HG03521 (cell line): ENCODE results near the gene C1QTNF1.

Experiments used
- ATAC-seq: cut with Tn5 transposase; IDR thresholded peaks from one replicate; pipeline ENCODE4 v1.9.1; 2021; ENCODE audit warnings: mild to moderate bottlenecking, moderate library complexity; ENCODE audit not compliant: unreplicated experiment

C1QTNF1 gene

GRCh38 chr17:79077587-79077986 is 53.6 kb downstream of the C1QTNF1 start:
- ATAC-seq = no peak

DNA sequence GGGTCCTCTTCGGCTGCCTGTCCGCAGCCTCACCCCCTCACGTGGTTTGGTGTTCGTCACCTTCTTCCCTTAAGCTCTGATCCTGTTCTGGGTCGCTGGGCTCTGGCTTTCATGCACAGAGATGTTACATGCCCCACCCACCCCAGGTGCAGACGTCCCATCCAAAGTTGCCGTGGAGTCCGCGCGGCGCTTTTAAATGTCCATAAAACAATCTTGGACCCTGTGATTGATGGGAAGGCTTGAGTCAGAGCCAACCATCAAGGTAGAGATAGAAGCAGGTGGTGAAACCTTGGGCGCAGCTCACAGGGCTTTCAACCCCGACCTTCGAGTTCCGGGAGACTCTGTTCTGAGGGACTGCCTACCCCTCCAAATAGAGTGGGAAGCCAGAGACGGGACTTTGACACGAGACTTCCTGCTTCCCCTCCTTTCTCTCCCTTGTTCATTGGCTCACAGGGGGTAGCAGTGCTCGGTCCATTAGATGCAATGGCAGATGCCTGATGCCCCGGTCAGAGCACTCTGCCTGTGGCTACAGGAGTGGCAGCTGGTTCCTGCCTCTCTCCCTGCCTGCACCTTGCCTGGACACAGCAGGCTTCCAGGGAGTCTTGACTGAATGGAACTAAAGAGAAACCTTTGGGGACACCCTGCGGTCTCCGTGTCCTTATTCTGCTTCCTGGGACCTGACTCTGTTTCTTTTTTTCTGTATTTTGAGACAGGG is 54.7 kb downstream of the C1QTNF1 start:
- no peak for ATAC-seq

GRCh38 chr17:79079421-79080200 is 55.6 kb downstream of the C1QTNF1 start:
- no peak for ATAC-seq

DNA sequence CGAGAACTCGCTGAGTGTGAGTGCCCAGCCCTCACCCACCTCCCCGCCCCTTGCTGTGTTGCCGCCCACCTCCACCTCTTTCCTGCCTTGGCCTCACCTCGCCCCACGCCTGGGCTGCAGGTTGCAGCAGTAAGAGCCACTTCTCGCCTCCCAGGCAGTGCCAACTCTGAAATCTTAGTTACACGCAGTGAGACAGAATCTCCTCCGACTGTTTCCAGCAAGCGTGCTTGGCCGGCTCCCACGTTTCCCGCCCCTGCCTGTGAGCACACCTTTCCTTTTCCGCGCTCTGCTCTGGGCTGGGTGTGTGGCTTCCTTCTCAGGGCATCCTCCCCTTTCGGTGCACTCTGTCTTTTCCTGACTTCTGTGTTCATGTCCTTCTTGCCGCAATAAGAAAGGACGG is 56.4 kb downstream of the C1QTNF1 start:
- ATAC-seq = no peak

- no peak for ATAC-seq
These were observed 56.9 kb downstream of the C1QTNF1 start for GRCh38 chr17:79080761-79081290.

- no peak for ATAC-seq
These were observed 57.8 kb downstream of the C1QTNF1 start for GRCh38 chr17:79081571-79082276.

DNA sequence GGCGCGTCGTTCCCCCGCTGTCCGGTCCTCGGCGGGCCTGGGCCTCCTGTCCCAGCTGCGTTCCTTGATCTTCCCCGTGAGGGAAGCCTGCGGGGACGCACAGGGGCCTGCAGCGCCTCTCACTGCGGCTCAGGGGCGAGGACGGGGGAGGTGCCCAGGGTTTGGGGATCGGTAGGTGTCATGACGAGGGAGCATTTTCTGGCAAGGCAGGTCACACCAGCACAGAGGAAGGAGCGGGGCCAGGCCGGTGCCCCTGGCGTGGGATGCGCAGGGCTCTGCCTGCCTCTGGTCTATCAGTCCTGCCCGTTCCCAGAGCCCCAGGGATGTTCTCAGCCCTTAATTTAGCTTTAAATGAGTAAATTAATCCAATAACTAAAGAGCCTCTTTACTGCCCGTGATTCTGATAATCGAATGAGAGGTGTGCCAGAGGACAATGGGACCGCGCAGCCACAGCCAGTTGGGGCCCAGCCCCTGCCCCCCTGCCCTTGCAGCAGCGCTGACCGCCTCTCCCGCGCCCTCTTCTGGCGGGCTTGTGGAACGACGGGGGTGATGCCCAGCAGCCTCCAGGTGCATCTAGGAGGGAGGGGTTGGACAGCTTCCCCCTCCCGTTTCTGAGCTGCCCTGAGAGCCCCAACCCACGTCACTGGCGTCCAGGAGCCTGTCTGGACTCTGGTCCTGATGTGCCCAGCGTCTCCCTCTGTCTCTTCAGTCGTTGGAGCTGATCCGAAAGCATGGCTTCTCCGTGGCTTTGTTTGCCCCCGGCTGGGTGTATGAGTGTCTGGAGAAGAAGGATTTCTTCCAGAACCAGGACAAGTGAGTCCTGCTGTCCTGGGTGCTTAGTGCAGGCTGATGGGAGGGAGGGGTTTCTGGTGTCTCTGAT is 58.6 kb downstream of the C1QTNF1 start:
- ATAC-seq = no peak

GRCh38 chr17:79083191-79083971 is 59.4 kb downstream of the C1QTNF1 start:
- ATAC-seq = no peak

GRCh38 chr17:79084291-79085153 is 60.6 kb downstream of the C1QTNF1 start:
- no peak for ATAC-seq

- no peak for ATAC-seq
These were observed 61.4 kb downstream of the C1QTNF1 start for GRCh38 chr17:79085154-79085920.

- ATAC-seq = no peak
These were observed 62.1 kb downstream of the C1QTNF1 start for GRCh38 chr17:79085921-79086551.

DNA sequence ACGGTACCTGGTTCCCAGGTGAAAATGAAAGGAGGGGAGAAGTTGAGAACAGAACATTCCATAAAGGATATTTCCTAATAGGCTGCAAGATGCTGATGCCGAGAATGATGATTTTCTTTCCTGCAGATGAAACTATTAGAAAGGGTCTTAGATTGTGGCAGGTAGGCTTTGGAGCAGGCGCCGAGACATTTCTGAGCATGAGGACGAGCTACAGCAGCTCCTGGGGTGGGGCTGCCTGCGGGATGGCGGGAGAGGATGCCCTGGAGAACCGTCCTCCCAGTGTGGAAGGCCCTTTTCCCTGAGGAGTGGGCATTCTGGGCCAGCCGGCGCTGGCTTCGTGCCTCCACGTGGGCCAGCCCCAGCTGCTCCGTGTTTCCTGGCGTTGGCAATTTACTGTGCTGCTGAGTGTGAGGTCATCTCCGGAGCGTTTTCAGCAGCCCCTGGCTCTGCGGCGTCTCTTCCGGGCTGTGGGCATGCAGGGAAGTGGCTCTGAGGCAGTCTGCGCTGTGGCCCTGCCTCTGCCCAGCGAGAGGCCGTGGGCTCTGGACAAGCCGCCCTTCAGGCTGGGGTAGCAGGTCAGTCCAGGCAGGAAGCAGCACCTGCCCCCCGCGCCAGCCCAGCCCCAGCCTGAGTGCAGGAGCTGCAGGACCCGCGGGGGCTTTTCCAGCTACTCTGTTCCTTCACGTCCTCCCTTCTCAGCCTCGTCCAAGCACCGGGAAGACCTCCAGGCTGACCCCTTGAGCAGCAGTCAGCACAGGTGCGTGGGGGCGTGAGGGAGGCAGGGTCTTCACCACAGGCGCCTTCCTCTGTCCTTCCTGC is 62.8 kb downstream of the C1QTNF1 start:
- no peak for ATAC-seq

GRCh38 chr17:79087428-79088143 is 63.6 kb downstream of the C1QTNF1 start:
- ATAC-seq = no peak

- no peak for ATAC-seq
These were observed 64.5 kb downstream of the C1QTNF1 start for GRCh38 chr17:79088247-79088996.

GRCh38 chr17:79088997-79089328 is 65.0 kb downstream of the C1QTNF1 start:
- no peak for ATAC-seq
